BJ (cell line): ENCODE data around the gene HDAC2. TPM values are rescaled to one million over a fixed set of nuclear protein-coding genes. Genes with fewer than 3 reads are reported as not detected.
"Not testable (repeated sequence)": the region's sequence is repeated elsewhere in the genome, so short reads cannot be mapped to it uniquely, and the experiment has no call there.

ENCODE experiments used
- CTCF ChIA-PET: fragments of 350-600 bp; formaldehyde crosslinking; extraction: SDS; loops from one replicate; lab custom pipeline; 2021; ENCODE audit warnings: antibody characterized with exemption, inconsistent platforms; lab: Yijun Ruan, JAX
- POLR2A ChIA-PET: fragments of 300-600 bp; sonication (Branson Sonifier 250); formaldehyde crosslinking; extraction: SDS; loops from one replicate; lab custom pipeline; 2021; ENCODE audit warnings: antibody characterized with exemption; lab: Charles Lee
- DNase-seq: peaks from one replicate; pipeline ENCODE4 v3.0.0-alpha.2; 2011; ENCODE audit warnings: low read depth
- H3K27me3 ChIP-seq: 2 replicates; pipeline ENCODE4 v1.6.0; 2011; ENCODE audit warnings: low read length; ENCODE audit not compliant: control insufficient read depth, insufficient read depth
- H3K36me3 ChIP-seq: 2 replicates; pipeline ENCODE4 v1.5.1; 2011; ENCODE audit warnings: low read length; ENCODE audit not compliant: control insufficient read depth, insufficient read depth
- H3K4me3 ChIP-seq: 2 replicates; pipeline ENCODE4 v1.5.1; 2011; ENCODE audit warnings: low read depth, mild to moderate bottlenecking, control low read depth, low read length
- polyA plus RNA-seq: library from polyadenylated mRNA; depleted of rRNA; stranded (reverse); fragments of >200 nt; gene quantifications from 2 replicates; pipeline ENCODE4 v1.2.3, GENCODE V29; 2011
- TF ChIP-seq, protein P1 (sequence below): IDR thresholded peaks from 2 replicates; pipeline ENCODE4 v1.5.1; 2011; ENCODE audit warnings: low read depth, mild to moderate bottlenecking, control low read depth, inconsistent platforms, low read length, moderate library complexity; ENCODE audit not compliant: insufficient read depth

Gene HDAC2
- polyA plus RNA-seq, 1 experiment = 48.6 TPM

DNA sequence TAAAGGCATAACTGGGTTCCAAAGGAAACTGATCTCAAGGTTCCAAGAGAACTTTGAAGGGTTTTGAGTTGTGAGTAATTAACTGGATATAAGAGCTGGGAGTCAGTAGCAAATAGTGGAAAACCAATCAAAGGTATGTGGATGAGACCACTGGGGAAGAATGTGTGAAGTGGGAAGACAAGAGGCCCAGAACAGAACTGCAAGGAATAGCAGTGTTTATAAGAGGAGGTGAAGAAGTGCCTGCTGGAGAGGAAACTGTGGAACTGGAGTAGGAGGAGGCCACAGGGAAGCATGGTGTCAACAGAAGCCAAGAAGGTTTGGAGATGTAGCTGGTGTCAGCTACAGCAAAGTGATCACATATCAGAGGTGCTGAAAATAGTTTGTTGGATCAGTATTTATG lies 18.7 kb upstream of the HDAC2 start:
- TF ChIP-seq, protein P1, sequence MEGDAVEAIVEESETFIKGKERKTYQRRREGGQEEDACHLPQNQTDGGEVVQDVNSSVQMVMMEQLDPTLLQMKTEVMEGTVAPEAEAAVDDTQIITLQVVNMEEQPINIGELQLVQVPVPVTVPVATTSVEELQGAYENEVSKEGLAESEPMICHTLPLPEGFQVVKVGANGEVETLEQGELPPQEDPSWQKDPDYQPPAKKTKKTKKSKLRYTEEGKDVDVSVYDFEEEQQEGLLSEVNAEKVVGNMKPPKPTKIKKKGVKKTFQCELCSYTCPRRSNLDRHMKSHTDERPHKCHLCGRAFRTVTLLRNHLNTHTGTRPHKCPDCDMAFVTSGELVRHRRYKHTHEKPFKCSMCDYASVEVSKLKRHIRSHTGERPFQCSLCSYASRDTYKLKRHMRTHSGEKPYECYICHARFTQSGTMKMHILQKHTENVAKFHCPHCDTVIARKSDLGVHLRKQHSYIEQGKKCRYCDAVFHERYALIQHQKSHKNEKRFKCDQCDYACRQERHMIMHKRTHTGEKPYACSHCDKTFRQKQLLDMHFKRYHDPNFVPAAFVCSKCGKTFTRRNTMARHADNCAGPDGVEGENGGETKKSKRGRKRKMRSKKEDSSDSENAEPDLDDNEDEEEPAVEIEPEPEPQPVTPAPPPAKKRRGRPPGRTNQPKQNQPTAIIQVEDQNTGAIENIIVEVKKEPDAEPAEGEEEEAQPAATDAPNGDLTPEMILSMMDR = no peak
- Histone ChIP-seq H3K36me3 (no peaks in the 10 kb centered on the region), H3K27me3 (no peaks in the 10 kb centered on the region; the same call in 1 of the 2 replicates), H3K4me3 (no peak overlapping the region)
- ChIA-PET CTCF (interaction anchor here (0.7 to 8.7 kb wide), 3 partner anchors 8 to 315 kb away, joined by 3 to 195 read pairs (median 3); no protein-coding TSS in a partner anchor), POLR2A (no interaction called here)
- no peak for DNase-seq

DNA sequence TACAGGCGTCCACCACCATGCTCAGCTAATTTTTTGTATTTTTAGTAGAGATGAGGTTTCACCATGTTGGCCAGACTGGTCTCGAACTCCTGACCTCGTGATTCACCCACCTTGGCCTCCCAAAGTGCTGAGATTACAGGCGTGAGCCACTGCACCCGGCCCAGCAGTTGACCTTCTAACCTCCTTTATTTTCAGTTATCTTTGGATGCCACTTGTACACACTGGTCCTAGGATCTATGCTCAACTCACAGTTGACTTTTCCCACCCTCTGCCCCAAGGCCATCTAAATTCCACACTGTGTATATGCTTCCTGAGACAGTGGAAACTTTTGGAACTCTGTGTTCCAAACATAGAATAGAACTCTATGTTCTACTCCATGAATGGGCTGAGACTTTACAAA lies 11.7 kb upstream of the HDAC2 start:
- DNase-seq, POLR2A ChIA-PET: not testable (repeated sequence)
- CTCF ChIA-PET = interaction anchor here (3.0 to 5.1 kb wide), 2 partner anchors 12 to 126 kb away, joined by 20 to 36 read pairs; no protein-coding TSS in a partner anchor

DNA sequence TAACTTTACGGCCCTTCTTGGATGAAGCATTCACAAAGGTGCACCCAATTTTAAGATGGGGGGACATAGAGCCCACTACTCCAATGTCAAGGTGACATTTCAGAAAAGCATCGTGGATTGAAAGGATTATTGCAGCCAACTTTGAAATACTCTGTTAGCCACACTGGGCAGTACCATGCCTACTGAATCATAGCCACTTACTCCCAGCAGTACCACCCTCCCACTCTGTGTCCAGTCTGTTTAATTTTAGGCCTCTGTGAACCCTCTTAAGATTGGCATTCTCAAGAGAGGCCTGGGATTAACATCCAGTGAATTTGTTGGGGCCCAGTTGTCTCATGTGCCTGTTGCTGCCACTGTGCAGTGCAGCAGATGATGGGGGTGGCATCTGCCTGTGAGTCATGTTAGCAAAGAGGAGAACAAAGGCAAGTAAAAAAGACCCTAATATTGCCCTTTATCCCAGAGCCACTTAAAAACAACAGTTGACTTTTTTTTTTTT lies 11.2 kb upstream of the HDAC2 start:
- TF ChIP-seq, protein P1 = no peak
- CTCF ChIA-PET = interaction anchor here (0.7 to 5.1 kb wide), 3 partner anchors 8 to 127 kb away, joined by 3 to 36 read pairs (median 20); no protein-coding TSS in a partner anchor
- no peak for DNase-seq
- POLR2A ChIA-PET = no interaction called here
- no peaks in the 10 kb centered on the region for H3K36me3 ChIP-seq
- no peaks in the 10 kb centered on the region; the same call in 1 of the 2 replicates for H3K27me3 ChIP-seq
- H3K4me3 ChIP-seq = no peak overlapping the region

More for the DNA sequence above, 11.7 kb upstream of the HDAC2 start:
- H3K27me3 ChIP-seq, H3K36me3 ChIP-seq, H3K4me3 ChIP-seq: not testable (repeated sequence)

DNA sequence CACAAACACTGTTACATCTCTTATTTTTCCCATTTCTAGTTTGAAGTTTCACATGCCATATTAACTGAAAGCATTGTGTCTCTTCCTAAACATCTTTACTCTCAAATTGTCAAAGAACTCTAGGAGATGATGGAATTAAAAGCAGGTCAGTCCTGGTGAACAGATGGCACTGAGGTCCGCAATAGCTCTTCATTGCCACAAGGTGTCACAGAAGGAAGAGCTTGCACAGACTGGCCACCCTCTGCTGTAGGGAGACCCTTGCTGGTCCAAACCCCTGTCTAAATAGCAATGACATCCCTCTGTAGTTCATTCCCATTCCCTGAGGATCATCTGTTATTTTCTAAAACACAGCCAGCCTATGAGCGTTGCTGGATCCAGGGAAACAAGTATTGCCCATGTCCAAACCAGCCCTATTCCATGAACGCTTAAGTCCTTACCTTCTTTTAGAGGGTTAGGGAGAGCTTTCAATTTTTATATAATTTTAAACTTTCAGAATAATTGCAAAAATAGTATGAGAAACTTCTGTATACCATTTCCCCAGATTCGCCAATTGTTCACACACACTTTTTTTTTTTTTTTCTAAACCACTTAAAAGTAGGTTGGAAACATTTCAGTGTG lies 10.1 kb upstream of the HDAC2 start:
- no peaks in the 10 kb centered on the region; the same call in 1 of the 2 replicates for H3K27me3 ChIP-seq
- ChIA-PET CTCF (interaction anchor here (0.6 to 5.1 kb wide), 7 partner anchors 10 to 128 kb away, joined by 3 to 36 read pairs (median 3); partner anchors contain the start of gene HDAC2), POLR2A (no interaction called here)
- TF ChIP-seq, protein P1 = peak; percentile 58
- DNase-seq = no peak
- H3K4me3 ChIP-seq = no peak overlapping the region
- no peaks in the 10 kb centered on the region for H3K36me3 ChIP-seq

DNA sequence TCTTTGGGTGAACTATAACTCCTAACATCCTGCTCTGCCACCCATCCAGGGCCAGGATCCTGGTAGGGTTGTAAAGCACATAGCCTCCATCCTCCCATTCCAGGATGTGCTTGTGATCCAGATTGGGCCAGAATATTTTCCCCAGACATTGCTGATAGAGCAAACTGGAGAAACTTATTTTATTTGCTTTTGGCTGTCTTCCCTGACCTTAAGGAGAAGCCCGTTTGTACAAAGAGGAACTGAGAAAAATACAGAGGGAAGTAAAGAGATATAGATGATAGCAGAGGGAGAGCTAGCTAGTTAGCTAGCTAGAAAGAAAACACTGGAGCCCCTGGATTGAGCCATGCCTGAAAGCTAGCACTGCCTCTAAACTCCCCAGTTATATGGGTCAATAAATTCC lies 9.0 kb upstream of the HDAC2 start:
- ChIA-PET POLR2A (no interaction called here), CTCF (interaction anchor here (0.8 to 5.1 kb wide), 6 partner anchors 12 to 325 kb away, joined by 3 to 36 read pairs (median 5); no protein-coding TSS in a partner anchor)

More for the DNA sequence above, 9.0 kb upstream of the HDAC2 start:
- no peaks in the 10 kb centered on the region for H3K36me3 ChIP-seq
- TF ChIP-seq, protein P1 = no peak
- no peaks in the 10 kb centered on the region for H3K27me3 ChIP-seq
- no peak for DNase-seq
- H3K4me3 ChIP-seq = no peak overlapping the region
